Type B pancreatic cell (in vitro differentiated cells): ENCODE results near the gene WNT3. TPM values are rescaled to one million over a fixed set of nuclear protein-coding genes. Genes with fewer than 3 reads are reported as not detected.

ENCODE experiments used
- DNase-seq: peaks from one replicate; pipeline ENCODE4 v3.0.0; 2021; ENCODE audit warnings: mixed read lengths; ENCODE audit not compliant: unreplicated experiment; ENCODE audit errors: extremely low spot score
- H3K27ac Mint-ChIP-seq: 2 replicates; pipeline ENCODE4 v1.8.0; 2021; ENCODE audit warnings: mild to moderate bottlenecking, mixed read lengths
- H3K27me3 Mint-ChIP-seq: 2 replicates; pipeline ENCODE4 v1.8.0; 2021; ENCODE audit warnings: mixed read lengths
- H3K36me3 Mint-ChIP-seq: 2 replicates; pipeline ENCODE4 v1.8.0; 2021; ENCODE audit warnings: mixed read lengths
- H3K4me1 Mint-ChIP-seq: one replicate; pipeline ENCODE4 v1.8.0; 2021; ENCODE audit warnings: mixed read lengths; ENCODE audit not compliant: unreplicated experiment
- H3K4me3 Mint-ChIP-seq: 2 replicates; pipeline ENCODE4 v1.8.0; 2021; ENCODE audit warnings: mild to moderate bottlenecking, mixed read lengths
- H3K9me3 Mint-ChIP-seq: 2 replicates; pipeline ENCODE4 v1.8.0; 2021; ENCODE audit warnings: mixed read lengths
- total RNA-seq: library from RNA; stranded (reverse); gene quantifications from 2 replicates; pipeline ENCODE4 v1.2.1, GENCODE V29; 2021; ENCODE audit warnings: low replicate concordance
- TF ChIP-seq, protein P1 (sequence below): fragments of 200-600 bp; sonication (generic); conservative IDR thresholded peaks from 2 replicates; pipeline ENCODE4 v1.5.0; 2021; ENCODE audit warnings: antibody characterized with exemption, mild to moderate bottlenecking

WNT3 gene
- total RNA-seq, 1 donor from 2014 or later = 14.1 TPM

DNA sequence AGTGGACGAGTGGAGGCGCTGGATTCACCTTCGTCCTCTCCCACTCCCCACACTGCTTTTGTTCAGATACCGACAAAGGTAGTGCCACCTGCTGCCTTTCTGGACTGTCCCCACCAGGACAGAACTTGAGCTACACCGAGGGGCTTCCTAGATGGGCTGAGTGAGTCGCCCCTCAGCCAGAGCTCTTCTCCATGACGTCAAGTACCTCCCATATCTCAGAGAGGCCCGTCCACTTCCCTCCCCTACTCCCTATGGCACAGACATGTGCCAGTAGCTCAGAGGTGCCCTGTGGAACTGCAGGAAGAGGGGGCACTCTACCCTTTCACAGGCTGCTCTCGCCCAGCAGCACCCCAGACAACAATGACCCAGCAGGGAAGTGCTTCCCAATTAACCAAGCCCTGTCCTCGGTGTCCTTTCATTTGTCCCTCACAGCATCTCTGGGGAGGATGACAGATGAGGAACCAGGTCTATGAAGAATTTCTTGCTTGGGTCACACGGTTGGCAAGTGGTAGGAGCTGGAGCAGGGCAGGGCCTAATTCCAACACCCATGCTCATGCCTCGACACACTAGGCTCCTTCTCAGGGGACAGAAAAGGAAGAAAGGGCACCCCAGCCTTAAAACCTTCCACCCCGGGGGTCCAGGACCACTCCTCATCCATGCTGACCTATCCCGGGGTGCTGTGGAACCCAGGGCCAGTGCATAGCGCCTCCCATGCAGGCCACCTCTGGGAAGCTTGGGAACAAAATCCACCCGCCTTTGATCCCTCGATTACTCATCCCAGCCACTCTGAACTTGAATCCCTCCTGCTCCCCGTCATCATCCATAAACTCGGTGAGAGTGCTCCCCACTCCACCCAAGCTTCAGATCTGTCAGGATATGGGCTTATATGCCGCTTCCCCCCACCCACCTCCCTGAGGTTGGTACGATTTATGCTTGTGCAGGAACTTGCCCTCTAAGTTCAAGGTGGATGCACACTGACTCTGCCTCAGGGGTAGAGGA, 51.7 kb downstream of the WNT3 start:
- Mint-ChIP-seq H3K4me3 (no peak overlapping the region), H3K9me3 (no peaks in the 10 kb centered on the region), H3K27ac (no peak overlapping the region), H3K4me1 (peaks cover 17% of the 10 kb centered on the region), H3K27me3 (no peaks in the 10 kb centered on the region), H3K36me3 (peaks cover 8% of the 10 kb centered on the region)
- peak; percentile 43 for DNase-seq
- TF ChIP-seq, protein P1, sequence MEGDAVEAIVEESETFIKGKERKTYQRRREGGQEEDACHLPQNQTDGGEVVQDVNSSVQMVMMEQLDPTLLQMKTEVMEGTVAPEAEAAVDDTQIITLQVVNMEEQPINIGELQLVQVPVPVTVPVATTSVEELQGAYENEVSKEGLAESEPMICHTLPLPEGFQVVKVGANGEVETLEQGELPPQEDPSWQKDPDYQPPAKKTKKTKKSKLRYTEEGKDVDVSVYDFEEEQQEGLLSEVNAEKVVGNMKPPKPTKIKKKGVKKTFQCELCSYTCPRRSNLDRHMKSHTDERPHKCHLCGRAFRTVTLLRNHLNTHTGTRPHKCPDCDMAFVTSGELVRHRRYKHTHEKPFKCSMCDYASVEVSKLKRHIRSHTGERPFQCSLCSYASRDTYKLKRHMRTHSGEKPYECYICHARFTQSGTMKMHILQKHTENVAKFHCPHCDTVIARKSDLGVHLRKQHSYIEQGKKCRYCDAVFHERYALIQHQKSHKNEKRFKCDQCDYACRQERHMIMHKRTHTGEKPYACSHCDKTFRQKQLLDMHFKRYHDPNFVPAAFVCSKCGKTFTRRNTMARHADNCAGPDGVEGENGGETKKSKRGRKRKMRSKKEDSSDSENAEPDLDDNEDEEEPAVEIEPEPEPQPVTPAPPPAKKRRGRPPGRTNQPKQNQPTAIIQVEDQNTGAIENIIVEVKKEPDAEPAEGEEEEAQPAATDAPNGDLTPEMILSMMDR = no peak

DNA sequence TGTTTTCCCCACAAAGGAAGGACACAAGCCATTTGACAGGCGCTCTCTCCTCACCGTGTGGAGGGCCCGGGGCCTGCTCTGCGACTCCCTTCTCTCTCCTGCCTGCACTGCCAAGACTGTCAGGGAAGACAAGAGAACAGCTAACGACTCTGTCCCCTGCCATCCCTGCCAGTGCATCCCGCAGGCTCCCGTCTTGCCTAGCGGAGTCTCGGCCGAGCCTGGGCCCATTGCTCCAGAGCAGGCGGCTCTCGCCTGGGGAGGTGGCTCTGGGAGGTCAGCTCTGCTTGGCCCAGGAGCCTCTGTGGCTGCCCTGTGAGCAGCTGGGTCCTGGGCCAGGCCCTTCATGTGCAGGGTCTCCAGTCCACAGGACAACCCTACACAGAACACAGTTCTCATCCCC, 53.0 kb downstream of the WNT3 start:
- peaks cover 14% of the 10 kb centered on the region for H3K4me1 Mint-ChIP-seq
- peaks cover 8% of the 10 kb centered on the region for H3K36me3 Mint-ChIP-seq
- no peak for DNase-seq
- peak overlapping the region; percentile 43 for H3K27ac Mint-ChIP-seq
- no peaks in the 10 kb centered on the region for H3K27me3 Mint-ChIP-seq
- no peak overlapping the region for H3K4me3 Mint-ChIP-seq
- TF ChIP-seq, protein P1 = no peak
- no peaks in the 10 kb centered on the region for H3K9me3 Mint-ChIP-seq

DNA sequence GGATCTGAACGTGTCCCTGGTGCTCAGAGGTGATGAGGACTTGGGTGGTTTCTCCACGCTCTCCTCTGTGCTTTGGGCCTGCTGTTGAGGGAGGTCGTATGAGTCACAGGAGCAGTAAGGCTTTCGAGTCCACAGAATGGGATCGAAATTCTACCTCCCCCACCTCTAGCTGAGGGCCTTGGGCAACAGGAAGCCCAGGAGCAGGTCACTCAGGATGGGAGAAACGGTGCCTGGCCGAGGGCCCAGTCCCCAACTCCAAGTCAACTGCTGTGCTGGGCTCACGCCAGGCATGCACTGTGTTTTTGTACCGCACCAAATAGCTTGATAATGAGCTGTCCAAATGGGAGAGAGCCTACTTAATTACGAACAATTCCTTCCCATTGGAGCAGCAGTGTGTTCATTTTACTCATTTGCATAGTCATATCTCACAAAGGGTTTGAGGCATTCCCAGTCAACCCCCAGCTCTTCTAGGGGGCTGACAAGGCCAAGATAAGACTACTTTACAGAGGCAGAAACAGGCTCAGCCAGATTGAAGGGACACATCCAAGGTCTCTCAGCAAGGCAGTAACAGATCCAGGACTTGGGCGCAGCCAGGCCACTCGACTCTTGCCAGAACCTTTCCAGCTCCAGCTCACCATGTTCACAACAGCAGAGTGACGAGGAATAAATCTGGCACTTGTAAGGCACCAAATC, 53.6 kb downstream of the WNT3 start:
- Mint-ChIP-seq H3K27ac (no peak overlapping the region), H3K9me3 (no peaks in the 10 kb centered on the region), H3K36me3 (peaks cover 8% of the 10 kb centered on the region), H3K4me3 (no peak overlapping the region), H3K27me3 (no peaks in the 10 kb centered on the region), H3K4me1 (peaks cover 14% of the 10 kb centered on the region)
- no peak for DNase-seq
- TF ChIP-seq, protein P1 = no peak

DNA sequence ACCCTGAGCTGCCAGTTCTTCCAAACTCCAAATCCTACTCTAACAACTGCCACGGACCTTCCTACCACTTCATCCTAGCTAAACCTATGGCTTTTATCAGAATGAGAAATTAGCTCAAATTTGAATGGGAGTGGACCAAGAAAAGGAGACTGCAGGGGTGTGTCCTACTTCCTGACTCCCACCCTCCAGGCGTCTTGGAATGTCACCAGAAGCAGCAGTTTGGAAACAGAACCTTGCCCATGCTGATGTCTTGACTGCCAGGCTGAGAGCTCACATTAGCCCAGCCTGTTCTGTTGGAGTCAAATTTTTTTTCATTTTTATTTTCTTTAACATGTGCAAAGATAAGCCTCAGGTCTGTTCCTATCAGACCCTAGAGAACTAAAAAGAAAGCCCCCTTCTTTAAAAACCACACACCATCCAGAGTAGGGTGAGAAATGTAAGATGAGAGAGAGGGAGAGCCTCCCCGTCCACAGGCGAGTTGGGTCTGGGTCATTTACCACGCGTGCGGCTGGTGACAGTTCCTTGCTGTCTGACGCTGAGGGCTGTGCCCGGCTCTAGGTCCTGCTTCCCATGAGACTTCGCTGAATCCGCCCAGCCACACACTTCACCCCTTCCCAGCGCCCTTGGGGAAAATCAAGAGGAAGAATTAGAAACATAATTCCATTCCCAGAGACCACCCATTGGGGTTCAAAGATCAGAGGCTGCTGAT, 54.3 kb downstream of the WNT3 start:
- Mint-ChIP-seq H3K4me1 (peaks cover 14% of the 10 kb centered on the region), H3K4me3 (no peak overlapping the region), H3K36me3 (peaks cover 14% of the 10 kb centered on the region), H3K27ac (no peak overlapping the region), H3K27me3 (no peaks in the 10 kb centered on the region), H3K9me3 (no peaks in the 10 kb centered on the region)
- TF ChIP-seq, protein P1 = no peak
- DNase-seq = no peak

DNA sequence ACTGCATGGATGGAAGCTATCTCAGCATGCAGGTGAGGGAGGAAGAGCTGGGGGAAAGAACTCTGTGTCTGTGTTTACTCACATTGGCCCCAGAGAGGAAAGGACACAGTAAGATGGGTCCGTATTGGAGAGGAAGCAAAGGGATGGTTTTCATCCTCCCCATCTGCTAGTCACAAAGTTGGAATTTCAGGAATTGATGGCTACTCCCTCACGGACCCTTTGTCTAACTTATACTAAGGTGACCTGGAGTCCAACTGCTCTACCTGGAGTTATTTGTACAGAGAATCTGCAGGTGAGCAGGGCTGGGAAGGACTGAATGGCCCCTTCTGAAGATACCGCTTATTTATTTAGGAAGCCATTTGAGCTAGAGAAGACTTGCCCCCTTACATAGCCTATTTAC, 55.1 kb downstream of the WNT3 start:
- Mint-ChIP-seq H3K4me1 (peaks cover 14% of the 10 kb centered on the region), H3K9me3 (no peaks in the 10 kb centered on the region), H3K36me3 (peaks cover 16% of the 10 kb centered on the region), H3K27ac (no peak overlapping the region), H3K27me3 (no peaks in the 10 kb centered on the region), H3K4me3 (no peak overlapping the region)
- TF ChIP-seq, protein P1 = no peak
- DNase-seq = no peak
